ENCODE measurements around the gene OR10H3. TPM values are rescaled to one million over a fixed set of nuclear protein-coding genes. Genes with fewer than 3 reads are reported as not detected.

OR10H3 gene
- total RNA-seq, 4 donors from 2014 or later: not detected

DNA sequence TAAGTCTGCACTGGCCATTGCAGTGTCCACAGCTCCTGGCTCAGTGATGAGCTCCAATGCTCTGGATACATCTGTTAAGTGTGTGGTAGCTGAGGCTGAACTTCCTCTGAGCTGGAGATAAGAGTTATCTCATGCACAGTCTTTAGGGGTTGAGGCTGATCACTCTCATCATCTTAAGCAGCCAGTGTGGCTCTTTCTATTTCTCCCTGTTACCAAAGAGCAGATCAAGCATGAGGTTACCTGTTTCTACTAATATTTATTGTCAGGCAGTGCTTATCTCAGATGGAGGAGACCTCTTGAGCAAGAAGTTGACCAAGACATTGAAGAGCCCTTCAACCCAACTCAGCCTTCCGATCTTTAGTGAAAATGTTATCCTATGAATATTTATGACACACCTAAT is 16.5 kb upstream of the OR10H3 start:
- TF ChIP-seq, protein P1, sequence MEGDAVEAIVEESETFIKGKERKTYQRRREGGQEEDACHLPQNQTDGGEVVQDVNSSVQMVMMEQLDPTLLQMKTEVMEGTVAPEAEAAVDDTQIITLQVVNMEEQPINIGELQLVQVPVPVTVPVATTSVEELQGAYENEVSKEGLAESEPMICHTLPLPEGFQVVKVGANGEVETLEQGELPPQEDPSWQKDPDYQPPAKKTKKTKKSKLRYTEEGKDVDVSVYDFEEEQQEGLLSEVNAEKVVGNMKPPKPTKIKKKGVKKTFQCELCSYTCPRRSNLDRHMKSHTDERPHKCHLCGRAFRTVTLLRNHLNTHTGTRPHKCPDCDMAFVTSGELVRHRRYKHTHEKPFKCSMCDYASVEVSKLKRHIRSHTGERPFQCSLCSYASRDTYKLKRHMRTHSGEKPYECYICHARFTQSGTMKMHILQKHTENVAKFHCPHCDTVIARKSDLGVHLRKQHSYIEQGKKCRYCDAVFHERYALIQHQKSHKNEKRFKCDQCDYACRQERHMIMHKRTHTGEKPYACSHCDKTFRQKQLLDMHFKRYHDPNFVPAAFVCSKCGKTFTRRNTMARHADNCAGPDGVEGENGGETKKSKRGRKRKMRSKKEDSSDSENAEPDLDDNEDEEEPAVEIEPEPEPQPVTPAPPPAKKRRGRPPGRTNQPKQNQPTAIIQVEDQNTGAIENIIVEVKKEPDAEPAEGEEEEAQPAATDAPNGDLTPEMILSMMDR (IDR thresholded peaks at IDR 0.05; ENCODE audit: low read depth): no peak

DNA sequence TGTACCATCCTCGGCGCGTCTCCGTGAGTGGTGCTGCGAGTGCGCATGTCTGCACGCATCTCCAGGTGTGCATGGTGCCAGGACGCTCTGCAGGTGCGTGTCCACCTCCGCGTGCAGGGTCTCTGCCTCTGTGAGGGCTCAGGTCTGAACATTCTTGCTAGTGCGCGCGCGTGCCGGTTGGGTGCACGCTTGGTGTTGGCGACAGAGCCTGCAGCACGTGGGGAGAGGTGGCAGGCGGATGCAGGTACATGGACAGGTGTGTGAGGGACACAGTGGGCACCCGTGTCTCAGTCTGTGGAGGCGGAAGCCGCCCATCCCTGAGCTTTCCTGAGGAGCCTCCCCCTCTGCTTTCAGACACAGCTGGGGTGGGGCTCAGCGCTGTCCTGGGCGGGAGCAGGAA is 14.8 kb upstream of the OR10H3 start:
- TF ChIP-seq, protein P1 (IDR thresholded peaks at IDR 0.05; ENCODE audit: low read depth): no peak

DNA sequence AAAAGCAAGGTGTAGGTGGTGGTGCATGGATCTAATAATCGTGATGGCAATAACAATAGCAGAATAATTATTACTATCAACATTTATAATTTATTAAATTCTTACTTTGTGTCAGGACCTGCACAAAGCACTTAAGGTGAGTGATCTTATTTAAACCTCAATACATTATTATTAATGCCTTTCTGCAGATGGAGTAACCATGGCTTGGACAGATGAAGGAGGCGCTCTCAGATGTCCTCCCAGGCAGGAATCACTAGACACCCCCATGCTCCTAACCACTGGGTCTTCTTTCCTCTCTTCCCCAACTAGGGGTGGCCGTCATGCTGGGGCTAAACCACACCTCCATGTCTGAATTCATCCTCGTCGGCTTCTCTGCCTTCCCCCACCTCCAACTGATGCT is 10.1 kb upstream of the OR10H3 start, which contains the start of gene OR10H2:
Gene OR10H2 (plus strand): TSS at position 301 of the 400 bp plus-strand sequence. CDS start 20 bp downstream, at position 321.
- TF ChIP-seq, protein P1 (IDR thresholded peaks at IDR 0.05; ENCODE audit: low read depth): no peak

DNA sequence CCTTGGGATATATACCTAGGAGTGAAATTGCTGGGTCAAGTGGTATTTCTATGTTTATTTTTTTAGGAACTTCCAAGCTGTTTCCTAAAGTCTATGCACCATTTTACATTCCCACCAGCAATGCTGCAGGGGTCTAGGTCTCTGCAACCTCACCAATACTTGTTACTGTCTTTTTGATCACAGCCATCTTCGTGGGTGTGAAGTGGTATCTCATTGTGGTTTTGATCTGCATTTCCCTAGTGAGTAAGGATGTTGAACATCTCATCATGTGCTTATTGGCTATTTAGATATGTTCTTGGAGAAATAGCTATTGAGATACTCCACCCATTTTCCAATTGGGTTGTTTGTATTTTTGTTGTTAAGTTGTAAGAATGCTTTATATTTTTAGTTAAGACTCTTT is 7.2 kb upstream of the OR10H3 start:
- TF ChIP-seq, protein P1 (IDR thresholded peaks at IDR 0.05; ENCODE audit: low read depth): no peak

DNA sequence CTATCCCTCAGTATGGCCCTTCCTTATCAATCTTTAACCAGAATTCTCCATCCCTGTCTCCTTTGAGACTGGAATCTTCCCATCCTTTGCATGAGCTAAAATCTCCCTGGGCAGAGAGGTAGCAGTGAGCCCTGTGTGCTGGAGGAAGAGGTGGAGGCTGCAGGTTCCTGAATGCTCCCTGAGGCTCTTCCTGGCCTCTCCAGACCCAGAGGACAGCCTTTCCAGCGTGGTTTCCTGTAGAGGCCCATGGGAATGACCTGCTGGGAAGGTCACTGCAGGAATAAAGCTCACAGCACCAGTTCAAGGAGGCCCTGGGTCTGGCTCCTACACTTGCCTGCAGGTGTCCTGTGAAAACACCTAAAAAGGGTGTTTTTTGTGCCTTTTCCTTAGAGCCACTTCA is 5.4 kb upstream of the OR10H3 start:
- TF ChIP-seq, protein P1 (IDR thresholded peaks at IDR 0.05; ENCODE audit: low read depth): no peak

DNA sequence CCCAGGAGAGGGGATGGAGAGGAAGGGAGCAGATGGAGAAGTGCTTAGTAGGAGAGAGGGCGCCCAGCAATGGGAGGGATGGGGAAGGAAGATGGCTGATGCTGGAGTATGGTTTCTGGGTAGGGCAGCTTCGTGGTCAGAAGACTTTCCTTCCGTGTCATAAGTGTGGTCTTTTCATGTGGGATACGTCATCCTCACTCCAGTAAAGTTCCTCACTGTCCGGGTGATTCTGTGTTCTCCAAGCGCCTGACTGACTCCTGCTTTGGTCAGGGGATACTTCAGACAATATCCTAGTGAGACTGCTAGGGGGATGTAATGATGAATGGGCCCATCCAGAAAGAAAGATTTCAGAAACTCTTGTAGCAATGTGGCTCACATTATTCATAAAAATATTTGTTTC is 3.9 kb upstream of the OR10H3 start:
- TF ChIP-seq, protein P1 (IDR thresholded peaks at IDR 0.05; ENCODE audit: low read depth): no peak

DNA sequence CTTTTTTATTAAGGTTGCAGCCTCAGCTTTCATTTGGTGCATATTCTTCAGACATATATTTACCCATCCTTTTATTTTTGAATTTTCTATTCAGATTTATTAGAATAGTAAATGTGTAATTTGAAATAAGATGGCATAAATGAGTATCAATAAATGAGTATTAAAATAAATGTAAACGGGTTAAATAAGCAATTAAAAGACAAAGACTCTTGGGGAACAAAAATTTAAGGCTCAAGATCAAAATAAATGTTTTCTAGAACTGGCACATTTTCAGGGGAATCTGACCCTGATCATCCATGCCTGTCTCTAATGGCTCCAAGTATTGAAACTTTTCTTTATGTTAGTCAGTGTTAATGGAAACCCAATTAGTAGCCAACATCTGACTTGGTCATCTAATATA is 3.0 kb downstream of the OR10H3 start:
- TF ChIP-seq, protein P1 (IDR thresholded peaks at IDR 0.05; ENCODE audit: low read depth): no peak

All from subcutaneous adipose tissue (tissue), 4 donors.